H7 (cell line): Measurements from ENCODE around the gene SIGLEC7. TPM values are rescaled to one million over a fixed set of nuclear protein-coding genes. Genes with fewer than 3 reads are reported as not detected.
"Not testable (repeated sequence)": the region's sequence is repeated elsewhere in the genome, so short reads cannot be mapped to it uniquely, and the experiment has no call there.

ENCODE experiments used
- DNase-seq: peaks from one replicate; pipeline ENCODE4 v3.0.0; 2012
- H3K27me3 ChIP-seq: 2 replicates; pipeline ENCODE4 v1.6.0; 2011; ENCODE audit warnings: mild to moderate bottlenecking, low read length; ENCODE audit not compliant: control insufficient read depth, insufficient read depth
- H3K36me3 ChIP-seq: replicated peaks from 2 replicates; pipeline ENCODE4 v1.5.1; 2011; ENCODE audit warnings: low read length; ENCODE audit not compliant: control insufficient read depth, insufficient read depth
- H3K4me3 ChIP-seq: 2 replicates; pipeline ENCODE4 v1.5.1; 2011; ENCODE audit warnings: low read depth, mild to moderate bottlenecking, control low read depth, low read length, moderate library complexity; ENCODE audit not compliant: insufficient read depth
- total RNA-seq: library from RNA; depleted of rRNA; stranded (reverse); fragments of >200 nt; shearing (Covaris generic); gene quantifications from 2 replicates; pipeline ENCODE4 v1.2.3, GENCODE V29; 2014

SIGLEC7 gene
- total RNA-seq, 1 experiment from 2014 or later = not detected

- Histone ChIP-seq H3K4me3 (no peak overlapping the region), H3K27me3 (no peaks in the 10 kb centered on the region), H3K36me3 (no peaks in the 10 kb centered on the region)
- DNase-seq = no peak
These were observed 2.6 kb upstream of the SIGLEC7 start for GRCh38 chr19:51139299-51140014.

GRCh38 chr19:51140441-51140840, 1.7 kb upstream of the SIGLEC7 start:
- DNase-seq = peak; percentile 86
- H3K4me3 ChIP-seq = no peak overlapping the region
- no peaks in the 10 kb centered on the region for H3K36me3 ChIP-seq
- no peaks in the 10 kb centered on the region for H3K27me3 ChIP-seq

GRCh38 chr19:51141181-51141580, 920 bp upstream of the SIGLEC7 start:
- Histone ChIP-seq H3K27me3 (no peaks in the 10 kb centered on the region), H3K36me3 (no peaks in the 10 kb centered on the region), H3K4me3 (no peak overlapping the region)
- DNase-seq = peak; percentile 51

- not testable (repeated sequence) for DNase-seq, H3K36me3 ChIP-seq, H3K27me3 ChIP-seq, H3K4me3 ChIP-seq
These were observed 841 bp downstream of the SIGLEC7 start for GRCh38 chr19:51142809-51143475.

GRCh38 chr19:51143486-51143885, 1.4 kb downstream of the SIGLEC7 start:
- Histone ChIP-seq H3K27me3 (no peaks in the 10 kb centered on the region), H3K4me3 (no peak overlapping the region), H3K36me3 (no peaks in the 10 kb centered on the region)
- no peak for DNase-seq

- DNase-seq = no peak
- Histone ChIP-seq H3K27me3 (no peaks in the 10 kb centered on the region), H3K4me3 (no peak overlapping the region), H3K36me3 (no peaks in the 10 kb centered on the region)
These were observed 2.5 kb downstream of the SIGLEC7 start for GRCh38 chr19:51144482-51145045.

- Histone ChIP-seq H3K36me3 (no peaks in the 10 kb centered on the region), H3K27me3 (no peaks in the 10 kb centered on the region), H3K4me3 (no peak overlapping the region)
- no peak for DNase-seq
These were observed 3.9 kb downstream of the SIGLEC7 start for GRCh38 chr19:51145916-51146493.

GRCh38 chr19:51146751-51147150, 4.7 kb downstream of the SIGLEC7 start:
- Histone ChIP-seq H3K36me3 (no peaks in the 10 kb centered on the region), H3K4me3 (no peak overlapping the region), H3K27me3 (no peaks in the 10 kb centered on the region)
- DNase-seq = no peak

GRCh38 chr19:51147663-51148062, 5.6 kb downstream of the SIGLEC7 start:
- Histone ChIP-seq H3K36me3 (no peaks in the 10 kb centered on the region), H3K4me3 (no peak overlapping the region), H3K27me3 (no peaks in the 10 kb centered on the region)
- no peak for DNase-seq

GRCh38 chr19:51148580-51148979, 6.5 kb downstream of the SIGLEC7 start:
- no peak for DNase-seq
- H3K27me3 ChIP-seq = no peaks in the 10 kb centered on the region
- H3K36me3 ChIP-seq = no peaks in the 10 kb centered on the region
- H3K4me3 ChIP-seq = no peak overlapping the region

- H3K27me3 ChIP-seq = no peaks in the 10 kb centered on the region
- no peak for DNase-seq
- H3K4me3 ChIP-seq = no peak overlapping the region
- no peaks in the 10 kb centered on the region for H3K36me3 ChIP-seq
These were observed 8.5 kb downstream of the SIGLEC7 start for GRCh38 chr19:51150627-51151026.

GRCh38 chr19:51156710-51157109, 14.6 kb downstream of the SIGLEC7 start:
- Histone ChIP-seq H3K4me3 (no peak overlapping the region), H3K27me3 (no peaks in the 10 kb centered on the region), H3K36me3 (no peaks in the 10 kb centered on the region)
- no peak for DNase-seq

- no peaks in the 10 kb centered on the region for H3K36me3 ChIP-seq
- no peak for DNase-seq
- no peak overlapping the region for H3K4me3 ChIP-seq
- no peaks in the 10 kb centered on the region for H3K27me3 ChIP-seq
These were observed 15.2 kb downstream of the SIGLEC7 start for GRCh38 chr19:51157265-51157664.

- DNase-seq = peak; percentile 82
- H3K27me3 ChIP-seq = no peaks in the 10 kb centered on the region
- H3K4me3 ChIP-seq = no peak overlapping the region
- no peaks in the 10 kb centered on the region for H3K36me3 ChIP-seq
These were observed 16.5 kb downstream of the SIGLEC7 start for GRCh38 chr19:51158474-51159129.
